Left colon (tissue), 2 donors: ENCODE measurements around the gene CFH. TPM values are rescaled to one million over a fixed set of nuclear protein-coding genes. Genes with fewer than 3 reads are reported as not detected.
"Not testable (repeated sequence)": the region's sequence is repeated elsewhere in the genome, so short reads cannot be mapped to it uniquely, and the experiment has no call there.

ENCODE experiments used
- ATAC-seq: fragments of 200-7000 bp; cut with Tn5 transposase; one replicate; pipeline ENCODE4 v1.9.1; 2020; ENCODE audit warnings: mild to moderate bottlenecking, moderate library complexity
- DNase-seq, 2 donors: peaks; one replicate each; pipeline ENCODE4 v3.0.0-alpha.2; 2020
- intact Hi-C, 2 donors: fragments of 100-400 bp; cut with DNase I in 1 of 2; cut with micrococcal nuclease in 1 of 2; formaldehyde crosslinking; loops; one replicate each; pipeline versions ENCODE4 v1.11.2 to v1.14.0; 2022; cut with DNase I, micrococcal nuclease
- long read RNA-seq: library from polyadenylated mRNA; unstranded; transcript quantifications from one replicate; pipeline ENCODE4 v2.0.0, GENCODE V29; 2021
- total RNA-seq, 2 donors: library from RNA; stranded (reverse); fragmentation: NEBNext Ultra II Directional; extraction: Animal tissue kit (Norgen Biotek cat#: 25700); gene quantifications; one replicate each; pipeline ENCODE4 v1.2.1, GENCODE V29; 2021
- donor health status: DM: no; HTN: no; CAD: no.
- donor health status: DM: yes; HTN: yes; CAD: no.

Gene CFH
- 10 to 100 TPM; 17.8 to 25.4 TPM for total RNA-seq
- long read RNA-seq, full-length matches to known transcripts: 13 of 15 reads
- long read RNA-seq, partial matches to known transcripts: 1 of 15 reads
- long read RNA-seq, other reads (novel, unspliced or antisense): 1 of 15 reads

DNA sequence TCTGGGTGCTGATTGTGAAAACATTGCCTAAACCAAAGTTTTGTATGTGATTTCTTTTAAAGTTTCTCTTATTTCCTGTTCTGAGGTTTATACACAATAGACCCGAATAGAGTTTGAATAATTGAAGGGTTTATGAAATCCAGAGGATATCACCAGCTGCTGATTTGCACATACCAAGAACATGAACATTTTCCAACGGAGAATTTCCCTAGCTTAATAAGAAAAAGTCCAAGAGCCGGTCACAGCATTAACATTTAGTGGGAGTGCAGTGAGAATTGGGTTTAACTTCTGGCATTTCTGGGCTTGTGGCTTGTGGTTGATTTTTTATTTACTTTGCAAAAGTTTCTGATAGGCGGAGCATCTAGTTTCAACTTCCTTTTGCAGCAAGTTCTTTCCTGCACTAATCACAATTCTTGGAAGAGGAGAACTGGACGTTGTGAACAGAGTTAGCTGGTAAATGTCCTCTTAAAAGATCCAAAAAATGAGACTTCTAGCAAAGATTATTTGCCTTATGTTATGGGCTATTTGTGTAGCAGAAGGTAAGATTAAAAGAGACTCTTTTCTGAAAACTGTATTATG, at the start of gene CFH:
CFH (plus strand) TSS at position 407 of the 579 bp plus-strand sequence; CDS start at position 482, 75 bp downstream.
- ATAC-seq (no peak), DNase-seq (no peak)
- intact Hi-C loops: no loop called here

DNA sequence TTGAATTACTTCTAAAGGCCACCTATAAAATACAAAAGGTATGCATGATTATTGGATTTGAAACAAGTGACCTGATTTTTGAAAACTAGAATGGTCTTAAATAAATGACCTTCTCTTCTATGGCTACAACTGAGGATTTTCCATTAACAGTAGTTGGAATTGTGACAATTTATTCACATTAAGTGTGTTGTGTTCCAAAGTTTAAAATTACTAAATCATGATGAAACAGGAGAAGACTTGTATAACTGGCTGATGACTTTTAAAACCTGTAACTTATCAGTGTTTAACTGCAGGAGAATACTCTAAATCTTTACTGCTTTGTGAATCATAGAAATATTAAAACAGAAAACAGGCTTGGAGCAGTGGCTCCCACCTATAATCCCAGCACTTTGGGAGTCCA, 48.2 kb upstream of the CFH start:
- intact Hi-C loops: no loop called here
- ATAC-seq: no peak
- DNase-seq: no peak

DNA sequence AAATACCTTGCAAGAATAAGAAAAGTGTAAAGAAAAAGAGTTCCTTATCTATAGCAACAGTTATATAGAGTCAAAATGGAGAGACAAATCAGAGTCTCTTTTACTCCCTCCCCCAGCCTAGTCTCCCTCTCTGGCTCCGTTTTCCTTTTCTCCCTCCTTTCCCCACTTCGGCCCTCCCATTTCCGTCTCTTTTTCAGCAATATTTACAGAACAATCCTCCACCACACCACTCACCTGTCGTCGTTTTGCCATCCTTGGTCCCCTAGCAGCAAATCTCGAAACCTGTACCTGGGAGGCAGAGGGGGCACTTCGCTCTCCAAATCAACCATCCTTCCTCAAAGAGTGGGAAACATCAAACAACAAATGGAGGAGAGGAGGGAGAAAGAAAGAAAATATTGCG, 43.9 kb upstream of the CFH start:
- ATAC-seq: no peak
- no peak for DNase-seq
- intact Hi-C loops: no loop called here

DNA sequence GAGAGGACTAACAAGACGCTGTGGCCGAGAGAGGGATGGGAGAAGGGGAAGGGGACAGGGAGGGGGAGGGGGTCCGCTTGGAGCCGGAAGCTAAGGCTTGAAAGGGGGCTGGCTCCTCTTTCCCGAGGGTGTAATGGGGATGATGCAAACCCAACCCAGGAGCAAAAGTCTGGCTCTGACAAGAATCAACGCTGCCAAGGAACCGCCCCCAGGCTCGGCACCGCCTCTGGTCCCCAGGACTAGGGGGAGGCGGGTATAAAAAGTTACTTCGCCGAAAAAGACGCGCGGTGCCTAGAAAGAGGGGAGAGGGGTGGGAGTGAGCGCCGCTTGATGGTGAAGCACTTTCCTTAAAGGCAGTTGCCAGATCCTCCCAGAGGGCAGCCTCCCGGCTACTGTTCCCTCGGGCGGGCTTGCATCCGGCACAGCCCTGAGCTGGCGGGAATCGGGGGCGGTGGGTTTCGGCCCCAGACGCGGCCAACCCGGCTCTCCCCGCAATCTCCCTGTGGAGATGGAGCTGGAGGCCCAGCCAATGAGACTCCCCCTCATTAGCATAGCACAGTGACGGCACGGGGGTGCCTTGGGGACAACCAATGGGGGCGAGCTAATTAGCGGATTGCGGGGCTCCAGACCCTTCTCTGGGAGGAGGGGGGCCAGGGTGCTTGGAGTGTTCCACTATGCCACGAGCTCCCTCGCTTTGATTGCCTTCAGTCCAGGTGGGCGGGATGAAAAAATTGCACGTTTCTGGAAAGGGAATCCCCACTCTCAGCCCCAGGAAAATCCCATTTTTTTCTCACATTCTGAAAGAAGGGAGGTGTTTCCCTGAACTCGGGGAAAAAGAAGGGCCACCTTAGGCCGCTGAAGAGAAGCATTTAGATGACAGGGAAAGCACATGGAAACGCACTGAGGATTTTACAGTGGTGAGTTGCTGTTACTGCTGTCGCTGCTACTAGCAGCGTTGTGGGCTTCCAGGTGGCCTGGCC, 43.2 kb upstream of the CFH start, which contains the start of gene KCNT2:
KCNT2 (minus strand) TSS at position 51 of the 980 bp plus-strand sequence. CDS start 131 bp downstream, outside the sequence.
- no peak for ATAC-seq
- intact Hi-C loops: no loop called here

DNA sequence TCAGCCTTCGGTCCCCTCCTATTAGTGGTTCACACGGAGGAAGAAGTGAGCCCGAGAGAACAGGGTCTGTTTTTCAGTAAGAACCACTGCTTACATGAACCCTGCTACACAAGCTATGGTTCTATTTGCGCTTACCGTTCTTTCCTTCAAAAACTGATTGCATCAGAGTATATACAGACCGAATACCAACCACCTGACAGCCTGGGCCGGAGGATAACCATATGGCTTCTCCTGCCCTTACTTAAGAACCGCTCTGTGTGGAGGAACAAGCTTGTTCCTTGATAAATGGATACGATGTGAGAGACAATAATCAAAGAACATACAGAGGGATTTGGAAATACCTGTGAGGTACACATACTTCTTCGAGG, 42.5 kb upstream of the CFH start:
- DNase-seq (no peak), ATAC-seq (no peak)
- intact Hi-C loops: no loop called here

More for the DNA sequence above, 43.2 kb upstream of the CFH start, which contains the start of gene KCNT2:
- peak; percentile 22 to 28 for DNase-seq

DNA sequence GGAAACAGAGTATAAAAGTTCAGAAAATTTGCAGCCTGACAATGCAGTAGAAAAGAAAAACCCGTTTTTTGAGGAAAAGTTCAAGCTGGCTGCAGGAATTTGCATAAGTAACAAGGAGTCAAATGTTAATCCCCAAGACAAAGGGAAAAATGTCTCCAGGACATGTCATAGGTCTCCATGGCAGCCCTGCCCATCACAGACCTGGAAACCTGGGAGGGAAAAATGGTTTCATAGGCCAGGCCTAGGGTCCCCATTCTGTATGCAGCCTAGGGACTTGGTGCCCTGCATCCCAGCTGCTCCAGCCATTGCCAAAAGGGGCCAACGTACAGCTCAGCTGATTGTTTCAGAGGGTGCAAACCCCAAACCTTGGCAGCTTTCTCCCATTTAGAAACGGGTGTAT, 40.0 kb upstream of the CFH start:
- intact Hi-C loops: no loop called here
- ATAC-seq: no peak
- no peak for DNase-seq

DNA sequence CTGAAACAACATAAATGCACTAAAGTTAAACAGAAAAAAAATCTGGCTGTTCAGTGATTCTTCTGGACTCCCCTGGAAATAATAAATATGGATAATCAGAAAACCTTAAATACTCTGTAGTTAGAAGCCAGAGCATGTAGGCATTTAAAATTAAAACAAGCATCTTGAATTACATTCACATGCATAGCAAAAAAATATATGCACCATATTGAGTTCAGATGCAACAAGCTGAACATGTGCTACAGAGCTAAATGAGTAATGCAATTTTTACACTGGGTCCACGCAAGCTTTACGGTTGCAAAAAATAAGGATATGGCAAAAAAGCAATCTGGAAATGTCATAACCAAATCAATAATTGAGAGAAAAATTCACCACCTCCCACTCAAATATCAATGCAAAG, 32.1 kb upstream of the CFH start:
- ATAC-seq: no peak
- DNase-seq: no peak
- intact Hi-C loops: no loop called here

- intact Hi-C loops: no loop called here
- no peak for ATAC-seq
- DNase-seq: no peak
These were observed 28.8 kb upstream of the CFH start for GRCh38 chr1:196623079-196623478.

DNA sequence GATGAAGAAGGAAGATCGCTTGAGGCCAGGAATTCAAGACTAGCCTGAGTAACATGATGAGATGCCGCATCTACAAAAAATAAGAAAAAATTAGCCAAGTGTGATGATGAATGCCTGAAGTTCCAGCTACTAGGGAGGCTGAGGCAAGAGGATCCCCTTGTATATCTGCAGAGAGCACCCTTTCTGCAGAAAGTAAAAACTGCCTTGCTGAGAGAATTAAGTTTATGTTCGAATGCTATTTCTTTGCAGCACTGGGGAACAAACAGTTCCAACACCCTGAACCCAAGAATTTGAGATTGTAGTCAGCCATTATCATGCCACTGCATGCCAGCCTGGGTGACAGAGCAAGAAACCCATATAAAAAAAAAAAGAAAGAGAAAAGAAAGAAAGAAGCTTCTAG, 23.0 kb upstream of the CFH start:
- no peak for ATAC-seq
- intact Hi-C loops: no loop called here
- no peak for DNase-seq

- intact Hi-C loops: no loop called here
- no peak for DNase-seq
- ATAC-seq: no peak
These were observed 14.2 kb upstream of the CFH start for GRCh38 chr1:196637606-196638005.

DNA sequence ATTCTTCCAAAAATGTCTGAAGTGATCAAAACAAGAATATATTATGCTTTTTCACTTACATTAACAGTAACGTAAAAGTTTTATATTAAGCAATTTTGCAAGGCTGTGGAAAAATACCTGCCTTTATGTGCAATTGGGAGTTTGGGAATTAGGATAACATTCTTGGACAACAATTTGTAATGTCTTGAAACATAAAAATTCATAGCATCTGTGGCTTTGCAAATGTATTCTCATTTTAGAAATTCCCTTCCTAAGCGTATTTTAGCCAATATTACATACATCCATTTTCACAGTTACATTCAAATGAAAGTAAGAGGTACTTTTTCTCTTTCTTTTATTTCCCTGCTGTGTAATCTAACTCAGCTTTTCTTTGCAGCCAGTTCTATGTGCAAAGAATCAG, 13.4 kb upstream of the CFH start:
- no peak for DNase-seq
- no peak for ATAC-seq
- intact Hi-C loops: no loop called here

- ATAC-seq, intact Hi-C loops, DNase-seq: not testable (repeated sequence)
These were observed 12.6 kb upstream of the CFH start for GRCh38 chr1:196639291-196639690.

DNA sequence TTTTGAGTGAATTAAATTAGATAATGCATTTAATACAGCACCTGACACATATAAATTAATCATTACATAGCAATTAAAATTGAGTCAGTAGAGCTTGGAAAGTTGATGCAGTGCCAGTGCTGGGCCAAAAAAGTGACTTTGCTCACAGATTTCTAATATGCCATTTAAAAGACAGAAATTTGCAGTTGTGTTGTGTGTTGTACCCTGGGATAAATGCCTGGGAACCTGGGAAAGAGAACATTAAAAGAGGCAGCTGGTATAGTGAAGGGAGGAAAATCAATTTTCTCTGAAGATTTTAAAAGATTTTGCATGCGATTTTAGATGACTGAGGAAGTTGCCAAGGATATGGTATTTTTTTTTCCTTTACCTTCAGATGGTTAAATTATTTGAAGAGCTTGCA, 10.9 kb upstream of the CFH start:
- no peak for ATAC-seq
- DNase-seq: no peak
- intact Hi-C loops: no loop called here

GRCh38 chr1:196649990-196650389, 1.9 kb upstream of the CFH start:
- DNase-seq (no peak), ATAC-seq (no peak)
- intact Hi-C loops: no loop called here

GRCh38 chr1:196650403-196650802, 1.4 kb upstream of the CFH start:
- DNase-seq (no peak), ATAC-seq (no peak)
- intact Hi-C loops: no loop called here

DNA sequence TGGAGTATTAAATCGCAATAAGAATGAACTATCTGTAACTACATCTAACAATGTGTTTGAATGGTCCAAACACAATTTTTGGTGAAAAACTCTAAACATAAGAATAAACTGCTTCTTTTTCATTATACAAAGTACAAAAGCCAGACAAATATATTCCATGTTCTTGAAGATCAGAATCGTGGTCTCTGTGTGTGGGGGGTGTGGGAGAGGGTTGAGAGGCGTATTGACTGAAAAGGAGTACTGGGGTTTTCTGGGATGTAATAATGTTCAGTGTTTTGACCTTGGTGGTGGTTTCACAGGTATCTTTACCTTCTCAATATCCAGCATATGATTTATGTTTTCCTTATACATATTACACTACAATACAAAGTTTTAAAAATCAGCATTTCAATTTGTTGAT, 764 bp upstream of the CFH start:
- ATAC-seq (no peak), DNase-seq (no peak)
- intact Hi-C loops: no loop called here

GRCh38 chr1:196654271-196654670, 2.4 kb downstream of the CFH start:
- intact Hi-C loops: no loop called here
- ATAC-seq (no peak), DNase-seq (no peak)

GRCh38 chr1:196655071-196655470, 3.2 kb downstream of the CFH start:
- no peak for ATAC-seq
- intact Hi-C loops: no loop called here
- DNase-seq: no peak

- intact Hi-C loops: no loop called here
These were observed 3.7 kb downstream of the CFH start for GRCh38 chr1:196655494-196655893.

GRCh38 chr1:196659471-196659870, 7.6 kb downstream of the CFH start:
- DNase-seq: no peak
- ATAC-seq: no peak
- intact Hi-C loops: no loop called here

More at GRCh38 chr1:196655494-196655893, 3.7 kb downstream of the CFH start:
- DNase-seq (no peak), ATAC-seq (no peak)
